ENCODE results near the gene CCNG1. TPM values are rescaled to one million over a fixed set of nuclear protein-coding genes. Genes with fewer than 3 reads are reported as not detected.
"Not testable (repeated sequence)": the region's sequence is repeated elsewhere in the genome, so short reads cannot be mapped to it uniquely, and the experiment has no call there.

Gene CCNG1, protein sequence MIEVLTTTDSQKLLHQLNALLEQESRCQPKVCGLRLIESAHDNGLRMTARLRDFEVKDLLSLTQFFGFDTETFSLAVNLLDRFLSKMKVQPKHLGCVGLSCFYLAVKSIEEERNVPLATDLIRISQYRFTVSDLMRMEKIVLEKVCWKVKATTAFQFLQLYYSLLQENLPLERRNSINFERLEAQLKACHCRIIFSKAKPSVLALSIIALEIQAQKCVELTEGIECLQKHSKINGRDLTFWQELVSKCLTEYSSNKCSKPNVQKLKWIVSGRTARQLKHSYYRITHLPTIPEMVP
- 100 to 1,000 TPM; 138 to 190 (median 176) TPM for total RNA-seq
- long read RNA-seq, donor 1, transcript CCNG1-202 (8 exons, 2,366 nt) = minor isoform, 96 of 247 reads
- long read RNA-seq, donor 1, transcript CCNG1-201 (7 exons, 2,458 nt) = major isoform, 130 of 247 reads
- long read RNA-seq, donor 1, partial matches to known transcripts = 10 of 247 reads
- long read RNA-seq, donor 1, other reads (novel, unspliced or antisense) = 11 of 247 reads
- long read RNA-seq, donor 2, transcript CCNG1-201 (7 exons, 2,458 nt) = major isoform, 41 of 69 reads
- long read RNA-seq, donor 2, transcript CCNG1-202 (8 exons, 2,366 nt) = minor isoform, 18 of 69 reads
- long read RNA-seq, donor 2, partial matches to known transcripts = 4 of 69 reads
- long read RNA-seq, donor 2, other reads (novel, unspliced or antisense) = 6 of 69 reads

DNA sequence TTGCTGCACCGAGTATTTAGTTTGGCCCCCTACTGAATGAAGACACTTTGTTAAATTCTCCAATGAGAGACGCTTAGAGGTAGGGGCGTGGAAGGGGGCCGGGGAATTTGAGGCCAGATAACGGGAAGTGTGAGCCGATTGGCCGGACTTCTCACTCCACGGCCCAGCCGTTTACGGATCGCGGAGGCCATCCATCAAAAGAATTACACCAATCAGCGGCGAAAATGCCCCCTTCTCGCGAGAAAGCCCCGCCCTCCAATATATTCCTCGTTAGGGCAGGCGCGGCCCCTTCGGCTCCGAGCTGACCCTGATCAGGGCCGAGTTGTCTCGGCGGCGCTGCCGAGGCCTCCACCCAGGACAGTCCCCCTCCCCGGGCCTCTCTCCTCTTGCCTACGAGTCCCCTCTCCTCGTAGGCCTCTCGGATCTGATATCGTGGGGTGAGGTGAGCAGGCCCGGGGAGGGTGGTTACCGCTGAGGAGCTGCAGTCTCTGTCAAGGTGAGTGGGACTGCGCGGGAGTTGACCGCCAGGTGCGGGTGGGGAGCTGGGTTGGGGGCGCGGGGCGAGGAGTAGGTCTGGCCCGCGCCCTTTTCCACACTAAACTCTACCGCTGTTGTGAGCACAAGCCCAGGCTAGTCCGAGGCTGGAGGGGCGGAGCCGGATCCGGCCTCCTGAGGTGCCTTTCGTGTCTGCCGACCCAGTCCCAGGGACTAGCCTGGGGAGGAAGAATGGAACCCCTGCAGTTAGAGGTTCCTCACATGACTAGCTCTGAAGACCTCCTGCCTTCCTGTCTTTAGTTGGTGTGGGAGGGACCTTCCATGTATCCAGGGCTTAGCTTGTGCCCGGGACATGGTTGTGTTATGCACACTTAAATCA, at the start of gene CCNG1:
CCNG1 (plus strand) TSS at position 287 of the 874 bp plus-strand sequence. CDS start 1,662 bp downstream, outside the sequence.
- intact Hi-C loops (cut with DNase I, micrococcal nuclease) = no loop called here
- TF ChIP-seq, protein P1, sequence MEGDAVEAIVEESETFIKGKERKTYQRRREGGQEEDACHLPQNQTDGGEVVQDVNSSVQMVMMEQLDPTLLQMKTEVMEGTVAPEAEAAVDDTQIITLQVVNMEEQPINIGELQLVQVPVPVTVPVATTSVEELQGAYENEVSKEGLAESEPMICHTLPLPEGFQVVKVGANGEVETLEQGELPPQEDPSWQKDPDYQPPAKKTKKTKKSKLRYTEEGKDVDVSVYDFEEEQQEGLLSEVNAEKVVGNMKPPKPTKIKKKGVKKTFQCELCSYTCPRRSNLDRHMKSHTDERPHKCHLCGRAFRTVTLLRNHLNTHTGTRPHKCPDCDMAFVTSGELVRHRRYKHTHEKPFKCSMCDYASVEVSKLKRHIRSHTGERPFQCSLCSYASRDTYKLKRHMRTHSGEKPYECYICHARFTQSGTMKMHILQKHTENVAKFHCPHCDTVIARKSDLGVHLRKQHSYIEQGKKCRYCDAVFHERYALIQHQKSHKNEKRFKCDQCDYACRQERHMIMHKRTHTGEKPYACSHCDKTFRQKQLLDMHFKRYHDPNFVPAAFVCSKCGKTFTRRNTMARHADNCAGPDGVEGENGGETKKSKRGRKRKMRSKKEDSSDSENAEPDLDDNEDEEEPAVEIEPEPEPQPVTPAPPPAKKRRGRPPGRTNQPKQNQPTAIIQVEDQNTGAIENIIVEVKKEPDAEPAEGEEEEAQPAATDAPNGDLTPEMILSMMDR (IDR thresholded peaks at IDR 0.05) = no peak
- Histone ChIP-seq H3K9me3 (no peaks in the 10 kb centered on the region), H3K36me3 (ENCODE audit: low read depth) (no peaks in the 10 kb centered on the region), H3K4me3 (peak within 1 kb of the TSS; percentile 83), H3K4me1 (ENCODE audit: low read depth) (peaks cover 42% of the 10 kb centered on the region)
- ATAC-seq = peak; percentile 90
- DNase-seq = peak; percentile 95 to 97 (median 96)

DNA sequence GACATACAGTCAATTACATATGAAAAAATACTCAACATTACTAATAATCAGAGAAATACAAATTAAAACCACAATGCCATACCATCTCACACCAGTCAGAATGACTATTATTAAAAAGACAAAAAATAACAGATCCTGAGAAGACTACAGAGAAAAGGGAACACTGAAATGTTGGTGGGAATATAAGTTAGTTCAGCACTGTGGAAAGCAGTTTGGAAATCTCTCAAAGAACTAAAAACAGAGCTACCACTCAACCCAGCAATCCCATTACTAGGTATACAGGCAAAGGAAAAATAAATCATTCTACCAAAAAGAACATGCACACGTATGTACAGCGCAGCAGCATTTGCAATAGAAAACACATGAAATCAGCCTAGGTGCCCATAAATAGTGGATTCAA, 41.6 kb upstream of the CCNG1 start:
- Histone ChIP-seq H3K9me3 (no peaks in the 10 kb centered on the region), H3K4me1 (ENCODE audit: low read depth) (peaks cover 8% of the 10 kb centered on the region), H3K36me3 (ENCODE audit: low read depth) (no peaks in the 10 kb centered on the region), H3K4me3 (no peak overlapping the region)
- TF ChIP-seq, protein P1 (IDR thresholded peaks at IDR 0.05) = no peak
- ATAC-seq = no peak
- intact Hi-C loops (cut with DNase I, micrococcal nuclease) = no loop called here
- DNase-seq = no peak

DNA sequence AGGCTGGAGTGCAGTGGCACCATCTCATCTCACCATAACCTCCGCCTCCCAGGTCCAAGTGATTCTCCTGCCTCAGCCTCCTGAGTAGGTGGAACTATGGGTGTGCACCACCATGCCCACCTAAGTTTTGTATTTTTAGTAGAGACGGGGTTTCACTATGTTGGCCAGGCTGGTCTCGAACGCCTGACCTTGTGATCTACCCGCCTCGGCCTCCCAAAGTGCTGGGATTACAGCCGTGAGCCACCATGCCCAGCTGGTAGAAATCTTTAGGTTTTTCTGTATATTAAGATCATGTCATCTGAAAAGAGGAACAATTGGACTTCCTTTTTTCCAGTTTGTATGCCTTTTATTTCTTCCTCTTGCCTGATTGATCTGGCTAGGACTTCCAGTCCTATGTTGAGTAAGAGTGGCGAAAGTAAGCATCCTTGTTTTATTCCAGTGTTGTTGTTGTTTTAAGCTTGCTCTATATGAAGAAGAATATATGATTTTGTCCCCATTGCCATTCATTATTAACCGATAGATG, 40.5 kb upstream of the CCNG1 start:
- DNase-seq; H3K36me3 ChIP-seq (ENCODE audit: low read depth); H3K9me3 ChIP-seq; intact Hi-C loops (cut with DNase I, micrococcal nuclease); H3K4me3 ChIP-seq; ATAC-seq; H3K4me1 ChIP-seq (ENCODE audit: low read depth): not testable (repeated sequence)

DNA sequence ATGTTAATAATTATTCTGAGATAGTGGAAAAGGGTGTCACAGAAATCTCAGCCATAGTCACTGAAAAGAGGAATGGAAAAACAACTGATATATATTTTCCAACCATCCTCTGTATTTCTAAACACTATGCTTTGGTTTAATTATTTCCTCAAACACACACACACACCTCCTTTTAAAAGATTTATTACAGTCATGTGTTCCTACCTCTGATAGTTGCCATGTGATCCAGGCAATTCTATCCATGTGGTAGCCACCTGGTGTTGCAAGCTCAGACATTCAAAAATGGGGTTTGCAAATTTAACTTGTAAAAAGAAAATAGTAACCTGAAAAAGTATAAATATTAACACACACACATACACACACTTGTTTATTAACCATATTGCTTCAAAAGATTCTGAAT, 40.0 kb upstream of the CCNG1 start:
- TF ChIP-seq, protein P1 (IDR thresholded peaks at IDR 0.05) = no peak
- peak; percentile 93 for ATAC-seq

DNA sequence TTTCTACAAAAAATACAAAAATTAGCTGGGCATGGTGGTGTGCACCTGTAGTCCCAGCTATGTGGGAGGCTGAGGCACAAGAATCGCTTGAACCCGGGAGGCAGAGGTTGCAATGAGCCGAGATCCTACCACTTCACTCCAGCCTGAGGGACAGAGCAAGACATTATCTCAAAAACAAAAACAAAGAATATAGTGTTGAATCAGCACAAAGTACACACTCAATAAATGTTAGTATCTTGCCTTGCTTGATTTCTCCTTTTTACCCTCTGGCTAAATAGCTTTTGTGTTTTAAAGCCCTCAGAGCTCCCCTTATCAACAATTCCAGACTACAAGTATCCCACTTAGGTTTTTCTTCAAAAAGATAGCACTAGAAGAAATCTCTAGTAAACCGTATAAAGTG, 37.5 kb upstream of the CCNG1 start:
- H3K36me3 ChIP-seq (ENCODE audit: low read depth) = no peaks in the 10 kb centered on the region
- DNase-seq = no peak
- H3K4me1 ChIP-seq (ENCODE audit: low read depth) = peaks cover 8% of the 10 kb centered on the region
- TF ChIP-seq, protein P1 (IDR thresholded peaks at IDR 0.05) = no peak
- intact Hi-C loops (cut with DNase I, micrococcal nuclease) = no loop called here
- no peak overlapping the region for H3K4me3 ChIP-seq
- no peaks in the 10 kb centered on the region for H3K9me3 ChIP-seq
- no peak for ATAC-seq

More for the DNA sequence above, 40.0 kb upstream of the CCNG1 start:
- Histone ChIP-seq H3K4me3 (no peak overlapping the region), H3K9me3 (no peaks in the 10 kb centered on the region), H3K36me3 (ENCODE audit: low read depth) (no peaks in the 10 kb centered on the region), H3K4me1 (ENCODE audit: low read depth) (peaks cover 8% of the 10 kb centered on the region)
- peak in 1 of 3 donors; percentile 37 for DNase-seq
- intact Hi-C loops (cut with DNase I, micrococcal nuclease) = no loop called here
